Cardiac muscle cell (in vitro differentiated cells and primary cell): ENCODE data around the gene ZNF555. TPM values are rescaled to one million over a fixed set of nuclear protein-coding genes. Genes with fewer than 3 reads are reported as not detected.

Source experiments
- DNase-seq, 2 donors: peaks; one replicate each; pipeline versions ENCODE4 v3.0.0 to v3.0.0-alpha.2; 2010 to 2017; ENCODE audit warnings: low read depth in 1 of 2, low spot score in 1 of 2
- H3K27ac ChIP-seq: fragments of 200-600 bp; sonication (generic); 2 replicates; pipeline ENCODE4 v1.5.1; 2016
- H3K27me3 ChIP-seq: fragments of 200-600 bp; sonication (generic); 2 replicates; pipeline ENCODE4 v1.6.0; 2016; ENCODE audit warnings: control low read depth
- H3K36me3 ChIP-seq: fragments of 200-600 bp; sonication (generic); 2 replicates; pipeline ENCODE4 v1.5.1; 2016; ENCODE audit warnings: control low read depth
- H3K4me1 ChIP-seq: fragments of 200-600 bp; sonication (generic); 2 replicates; pipeline ENCODE4 v1.8.1; 2017; ENCODE audit warnings: low read depth, mild to moderate bottlenecking, mixed run types
- H3K4me3 ChIP-seq: fragments of 200-600 bp; sonication (generic); 2 replicates; pipeline ENCODE4 v1.5.1; 2016; ENCODE audit warnings: mild to moderate bottlenecking
- H3K9me3 ChIP-seq: fragments of 200-600 bp; sonication (generic); 2 replicates; pipeline ENCODE4 v1.5.1; 2017; ENCODE audit warnings: low read depth, mild to moderate bottlenecking, control low read depth
- polyA plus RNA-seq: library from polyadenylated mRNA; unstranded; fragments of >200 nt; fragmentation: Nextera tagmentation; extraction: Ambion mirVana; gene quantifications from 2 replicates; pipeline ENCODE4 v1.2.1, GENCODE V29; 2016
- total RNA-seq: library from RNA; depleted of rRNA; stranded (reverse); fragments of >200 nt; gene quantifications from 2 replicates; pipeline ENCODE4 v1.2.3, GENCODE V29; 2016
- TF ChIP-seq, protein P1 (sequence below): IDR thresholded peaks from 2 replicates; pipeline ENCODE4 v1.5.1; 2012; ENCODE audit warnings: low read depth, mild to moderate bottlenecking, low read length

ZNF555 gene
- total and polyA plus RNA-seq, 2 experiments from 2014 or later: 9.0 to 9.5 TPM

DNA sequence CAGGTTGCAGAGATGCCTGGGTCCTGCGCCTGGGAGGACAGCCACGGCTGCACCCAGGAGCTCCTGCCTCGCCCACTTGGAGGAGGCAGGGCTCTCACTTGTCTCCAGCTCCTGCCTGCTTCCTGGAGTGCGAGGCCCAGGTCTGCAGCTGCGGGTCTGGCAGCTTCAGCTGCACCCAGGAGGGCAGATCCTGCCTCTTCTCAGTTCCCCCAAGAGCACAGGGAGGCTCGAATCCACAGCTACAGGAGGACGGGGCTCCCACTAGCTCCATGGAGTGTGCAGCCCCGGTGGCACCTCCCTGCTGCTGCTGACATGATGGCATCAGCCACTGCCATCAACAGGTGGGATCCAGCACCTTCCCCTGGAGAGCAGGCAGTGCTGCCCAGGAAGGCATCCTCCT is 17.1 kb upstream of the ZNF555 start:
- no peaks in the 10 kb centered on the region for H3K9me3 ChIP-seq
- H3K27ac ChIP-seq: no peak overlapping the region
- TF ChIP-seq, protein P1, sequence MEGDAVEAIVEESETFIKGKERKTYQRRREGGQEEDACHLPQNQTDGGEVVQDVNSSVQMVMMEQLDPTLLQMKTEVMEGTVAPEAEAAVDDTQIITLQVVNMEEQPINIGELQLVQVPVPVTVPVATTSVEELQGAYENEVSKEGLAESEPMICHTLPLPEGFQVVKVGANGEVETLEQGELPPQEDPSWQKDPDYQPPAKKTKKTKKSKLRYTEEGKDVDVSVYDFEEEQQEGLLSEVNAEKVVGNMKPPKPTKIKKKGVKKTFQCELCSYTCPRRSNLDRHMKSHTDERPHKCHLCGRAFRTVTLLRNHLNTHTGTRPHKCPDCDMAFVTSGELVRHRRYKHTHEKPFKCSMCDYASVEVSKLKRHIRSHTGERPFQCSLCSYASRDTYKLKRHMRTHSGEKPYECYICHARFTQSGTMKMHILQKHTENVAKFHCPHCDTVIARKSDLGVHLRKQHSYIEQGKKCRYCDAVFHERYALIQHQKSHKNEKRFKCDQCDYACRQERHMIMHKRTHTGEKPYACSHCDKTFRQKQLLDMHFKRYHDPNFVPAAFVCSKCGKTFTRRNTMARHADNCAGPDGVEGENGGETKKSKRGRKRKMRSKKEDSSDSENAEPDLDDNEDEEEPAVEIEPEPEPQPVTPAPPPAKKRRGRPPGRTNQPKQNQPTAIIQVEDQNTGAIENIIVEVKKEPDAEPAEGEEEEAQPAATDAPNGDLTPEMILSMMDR: no peak
- peaks cover 4% of the 10 kb centered on the region for H3K36me3 ChIP-seq
- no peaks in the 10 kb centered on the region for H3K27me3 ChIP-seq
- no peaks in the 10 kb centered on the region for H3K4me1 ChIP-seq
- no peak for DNase-seq
- H3K4me3 ChIP-seq: no peak overlapping the region

DNA sequence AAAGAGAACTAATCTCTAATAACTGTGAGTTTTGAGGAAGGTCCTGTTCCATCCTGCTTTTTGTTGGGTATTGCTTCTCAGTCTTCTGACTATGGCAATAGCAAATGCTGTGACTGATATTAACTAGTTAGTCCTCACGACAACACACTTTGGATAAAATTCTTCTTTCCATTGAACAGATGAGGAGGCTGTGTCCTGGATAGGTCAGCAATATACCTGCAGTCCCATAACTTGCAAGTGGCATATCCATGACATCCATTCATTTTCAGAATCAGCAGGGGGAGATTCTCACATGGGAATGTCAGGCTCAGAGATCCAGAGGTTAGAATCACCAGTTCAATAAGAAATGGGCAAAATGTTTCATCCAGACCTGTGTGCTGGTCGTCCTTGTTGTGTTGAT is 14.3 kb upstream of the ZNF555 start:
- Histone ChIP-seq H3K4me3 (no peak overlapping the region), H3K27ac (no peak overlapping the region), H3K4me1 (no peaks in the 10 kb centered on the region), H3K9me3 (no peaks in the 10 kb centered on the region), H3K36me3 (peaks cover 4% of the 10 kb centered on the region), H3K27me3 (no peaks in the 10 kb centered on the region)
- no peak for DNase-seq
- TF ChIP-seq, protein P1: no peak

DNA sequence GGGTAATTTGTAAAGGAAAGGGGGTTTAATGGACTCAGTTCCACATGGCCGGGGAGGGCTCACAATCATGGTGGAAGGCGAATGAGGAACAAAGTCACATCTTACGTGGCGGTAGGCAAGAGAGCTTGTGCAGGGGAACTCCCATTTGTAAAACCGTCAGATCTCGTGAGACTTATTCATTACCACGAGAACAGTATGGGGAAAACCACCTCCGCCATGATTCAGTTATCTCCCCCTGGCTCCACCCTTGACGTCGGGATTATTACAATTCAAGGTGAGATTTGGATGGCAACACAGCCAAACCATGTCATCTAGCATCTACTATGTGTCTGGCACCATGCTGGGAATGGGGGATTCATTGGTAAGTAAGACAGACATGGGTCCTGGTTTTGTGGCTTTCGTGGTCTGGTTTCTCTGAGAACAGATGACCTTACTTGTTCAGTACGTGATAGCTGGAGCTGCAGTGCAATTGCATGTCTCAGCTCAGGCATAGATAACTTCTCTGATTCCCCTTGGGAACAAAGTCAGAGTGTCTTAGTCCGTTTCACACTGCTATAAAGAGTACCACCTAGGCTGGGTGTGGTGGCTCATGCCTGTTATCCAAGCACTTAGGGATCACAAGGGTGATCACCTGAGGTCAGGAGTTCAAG is 13.3 kb upstream of the ZNF555 start:
- no peak for DNase-seq
- peaks cover 7% of the 10 kb centered on the region for H3K36me3 ChIP-seq
- no peaks in the 10 kb centered on the region for H3K9me3 ChIP-seq
- TF ChIP-seq, protein P1: no peak
- no peaks in the 10 kb centered on the region for H3K27me3 ChIP-seq
- H3K4me1 ChIP-seq: no peaks in the 10 kb centered on the region
- no peak overlapping the region for H3K4me3 ChIP-seq
- H3K27ac ChIP-seq: no peak overlapping the region

DNA sequence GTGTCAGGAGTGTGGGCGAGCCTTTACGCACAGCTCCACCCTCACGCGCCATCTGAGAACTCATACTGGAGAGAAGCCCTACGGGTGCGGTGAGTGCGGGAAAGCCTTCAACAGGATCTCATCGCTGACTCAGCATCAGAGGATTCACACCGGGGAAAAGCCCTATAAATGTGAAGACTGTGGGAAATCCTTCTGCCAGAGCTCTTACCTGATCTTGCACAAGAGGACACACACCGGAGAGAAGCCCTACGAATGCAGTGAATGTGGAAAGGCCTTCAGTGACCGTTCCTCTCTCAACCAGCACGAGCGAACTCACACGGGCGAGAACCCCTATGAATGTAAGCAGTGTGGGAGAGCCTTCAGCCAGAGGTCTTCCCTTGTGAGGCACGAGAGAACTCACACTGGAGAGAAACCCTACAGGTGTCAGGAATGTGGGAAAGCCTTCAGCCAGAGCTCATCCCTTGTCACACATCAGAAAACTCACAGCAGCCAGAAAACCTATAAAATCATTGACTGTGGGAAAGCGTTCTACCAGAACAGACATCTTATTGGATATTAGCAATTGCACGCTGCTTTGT is 6.9 kb upstream of the ZNF555 start:
- DNase-seq: no peak
- H3K27me3 ChIP-seq: no peaks in the 10 kb centered on the region
- no peak overlapping the region for H3K4me3 ChIP-seq
- H3K9me3 ChIP-seq: peaks cover 17% of the 10 kb centered on the region
- H3K27ac ChIP-seq: no peak overlapping the region
- TF ChIP-seq, protein P1: no peak
- H3K36me3 ChIP-seq: peaks cover 17% of the 10 kb centered on the region
- H3K4me1 ChIP-seq: no peaks in the 10 kb centered on the region

DNA sequence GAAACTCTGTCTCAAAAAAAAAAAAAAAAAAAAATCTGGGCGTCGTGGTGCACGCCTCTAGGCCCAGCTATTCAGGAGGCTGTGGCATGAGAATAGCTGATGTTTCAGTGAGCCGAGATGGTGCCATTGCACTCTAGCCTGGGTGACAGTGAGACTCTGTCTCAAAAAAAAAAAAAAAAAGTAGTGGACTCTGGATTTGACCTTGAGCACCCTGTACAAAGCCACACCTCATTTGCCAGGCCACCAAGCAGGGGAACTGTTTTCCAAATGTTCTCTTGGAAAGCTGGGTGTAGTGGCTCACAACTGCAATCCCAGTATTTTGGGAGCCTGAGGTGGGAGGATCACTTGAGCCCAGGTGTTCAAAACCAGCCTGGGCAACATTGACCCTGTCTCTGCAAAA is 3.8 kb upstream of the ZNF555 start:
- Histone ChIP-seq H3K27ac (no peak overlapping the region), H3K4me3 (no peak overlapping the region), H3K9me3 (peaks cover 17% of the 10 kb centered on the region), H3K27me3 (no peaks in the 10 kb centered on the region), H3K4me1 (no peaks in the 10 kb centered on the region), H3K36me3 (peaks cover 14% of the 10 kb centered on the region)
- DNase-seq: no peak
- TF ChIP-seq, protein P1: no peak
